GM12874 (cell line): Measurements from ENCODE around the gene GIMD1.

Experiments used
- CTCF ChIP-seq: IDR thresholded peaks from 2 replicates; pipeline ENCODE4 v1.5.1; 2011; ENCODE audit warnings: low read depth, mild to moderate bottlenecking, control low read depth, low read length, moderate library complexity; ENCODE audit not compliant: insufficient read depth

GIMD1 gene

GRCh38 chr4:106368678-106369077 is at the start of gene GIMD1:
Gene GIMD1 (minus strand): TSS chr4:106368778. CDS start chr4:106367435, 1,343 bp downstream.
- TF ChIP-seq CTCF = no peak

GRCh38 chr4:106414366-106414765 is 45.8 kb upstream of the GIMD1 start:
- no peak for TF ChIP-seq CTCF

DNA sequence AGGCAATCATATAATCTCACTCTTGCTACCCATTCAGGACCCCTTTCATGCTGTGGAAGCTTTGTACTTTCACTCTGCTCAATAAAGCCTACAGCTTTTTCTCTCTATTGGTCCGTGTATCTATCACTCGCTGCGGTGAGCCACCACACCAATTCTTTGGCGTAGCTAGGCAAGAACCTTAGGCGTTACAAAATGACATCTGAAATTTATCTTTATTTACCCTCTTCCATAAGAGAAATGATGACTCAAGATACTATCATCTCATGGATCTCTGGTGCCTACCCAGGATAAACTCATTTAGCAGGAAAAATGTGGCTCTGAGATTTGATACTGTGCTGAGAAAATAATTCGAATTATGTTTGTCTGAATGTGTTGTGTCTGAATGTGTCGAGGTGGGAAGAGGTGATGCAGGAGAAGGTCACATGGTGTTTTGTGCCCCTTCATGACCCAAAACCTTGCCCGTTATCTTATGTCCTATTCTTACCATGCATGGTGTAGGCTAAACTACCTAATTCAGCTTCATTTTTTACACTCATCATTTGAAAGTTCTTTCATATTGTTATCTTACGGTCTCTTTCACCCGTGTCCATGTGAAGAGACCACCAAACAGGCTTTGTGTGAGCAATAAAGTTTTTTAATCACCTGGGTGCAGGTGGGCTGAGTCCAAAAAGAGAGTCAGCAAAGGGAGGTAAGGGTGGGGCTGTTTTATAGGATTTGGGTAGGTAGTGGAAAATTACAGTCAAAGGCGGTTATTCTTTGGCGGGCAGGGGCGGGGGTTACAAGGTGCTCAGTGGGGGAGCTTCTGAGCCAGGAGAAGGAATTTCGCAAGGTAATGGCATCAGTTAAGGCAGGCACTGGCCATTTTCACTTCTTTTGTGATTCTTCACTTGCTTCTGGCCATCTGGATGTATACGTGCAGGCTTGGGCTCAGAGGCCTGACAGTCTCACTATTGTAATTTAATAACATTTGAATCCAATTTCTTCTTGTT is 41.6 kb upstream of the GIMD1 start:
- no peak for TF ChIP-seq CTCF

DNA sequence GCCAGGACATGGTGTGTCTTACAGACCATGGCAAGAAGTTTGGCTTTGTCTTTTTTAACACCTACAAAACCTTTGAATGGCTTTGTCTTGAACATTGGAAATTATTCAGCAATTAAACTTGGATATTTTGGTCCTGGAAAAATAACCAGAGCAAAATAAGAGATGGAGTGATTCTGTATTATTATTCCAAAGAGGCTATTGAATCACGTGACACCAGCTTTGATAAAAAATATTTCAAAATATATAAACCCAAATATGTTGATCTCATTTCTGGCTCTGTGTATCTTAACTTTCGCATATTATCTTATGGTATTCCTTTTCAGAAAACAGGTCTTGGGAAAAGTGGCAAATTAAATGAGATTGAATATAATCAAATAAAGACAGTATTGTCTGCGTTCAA is 32.6 kb upstream of the GIMD1 start:
- TF ChIP-seq CTCF = no peak

DNA sequence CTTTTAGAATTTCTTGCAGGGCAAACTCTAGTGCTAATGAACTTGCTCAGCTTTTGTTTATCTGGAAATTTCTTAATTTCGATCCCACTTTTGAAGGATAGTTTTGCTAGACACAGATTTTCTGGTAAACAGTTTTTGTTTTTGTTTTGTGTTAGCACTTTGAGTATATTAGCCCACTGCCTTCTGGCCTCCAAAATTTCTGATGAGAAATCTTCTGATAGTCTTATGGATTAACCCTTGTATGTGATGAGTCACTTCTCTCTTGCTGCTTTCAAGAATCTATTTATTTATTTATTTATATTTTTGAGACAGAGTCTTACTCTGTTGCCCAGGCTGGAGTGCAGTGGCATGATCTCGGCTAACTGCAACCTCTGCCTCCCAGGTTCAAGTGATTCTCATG is 27.0 kb upstream of the GIMD1 start:
- TF ChIP-seq CTCF = no peak

- TF ChIP-seq CTCF = no peak
These were observed 17.3 kb upstream of the GIMD1 start for GRCh38 chr4:106385853-106386393.

- TF ChIP-seq CTCF = no peak
These were observed 16.3 kb upstream of the GIMD1 start for GRCh38 chr4:106384878-106385277.
